ENCODE data around the gene CA14. TPM values are rescaled to one million over a fixed set of nuclear protein-coding genes. Genes with fewer than 3 reads are reported as not detected.

CA14 gene
- polyA plus RNA-seq, 4 donors, result 6.2 to 8.1 (median 7.4) TPM

Other genes starting within 250 kb of the CA14 start
- 10 to 100 TPM; 18.9 to 22.0 (median 19.5) TPM for gene OTUD7B, start 247.0 kb upstream of the CA14 start, polyA plus RNA-seq (ENCODE audit: insufficient read length in 4 of 4)
- gene VPS45, start 190.0 kb upstream of the CA14 start, polyA plus RNA-seq (ENCODE audit: insufficient read length in 4 of 4), result 10 to 100 TPM; 65.1 to 80.6 (median 77.3) TPM
- 10 to 100 TPM; 44.5 to 60.5 (median 54.1) TPM for gene PLEKHO1, start 107.9 kb upstream of the CA14 start, polyA plus RNA-seq (ENCODE audit: insufficient read length in 4 of 4)
- gene ANP32E, start 21.7 kb upstream of the CA14 start, polyA plus RNA-seq (ENCODE audit: insufficient read length in 4 of 4), result 100 to 1,000 TPM; 101 to 132 (median 121) TPM
- gene APH1A, start 11.2 kb downstream of the CA14 start, polyA plus RNA-seq (ENCODE audit: insufficient read length in 4 of 4), result 100 to 1,000 TPM; 184 to 211 (median 197) TPM
- gene C1orf54, start 15.0 kb downstream of the CA14 start, polyA plus RNA-seq (ENCODE audit: insufficient read length in 4 of 4), result 10 to 100 TPM; 43.4 to 52.4 (median 47.9) TPM
- 1 to 10 TPM; 7.0 to 8.1 (median 7.5) TPM for gene CIART, start 24.8 kb downstream of the CA14 start, polyA plus RNA-seq (ENCODE audit: insufficient read length in 4 of 4)
- gene MRPS21, start 36.1 kb downstream of the CA14 start, polyA plus RNA-seq (ENCODE audit: insufficient read length in 4 of 4), result 10 to 100 TPM; 67.6 to 77.1 (median 75.5) TPM
- gene PRPF3, start 63.8 kb downstream of the CA14 start, polyA plus RNA-seq (ENCODE audit: insufficient read length in 4 of 4), result 10 to 100 TPM; 57.4 to 81.1 (median 61.0) TPM
- 10 to 100 TPM; 50.0 to 57.7 (median 54.8) TPM for gene RPRD2, start 106.4 kb downstream of the CA14 start, polyA plus RNA-seq (ENCODE audit: insufficient read length in 4 of 4)
- 10 to 100 TPM; 24.2 to 28.0 (median 26.0) TPM for gene TARS2, start 229.6 kb downstream of the CA14 start, polyA plus RNA-seq (ENCODE audit: insufficient read length in 4 of 4)